HG03378 (cell line): Measurements from ENCODE around the gene CBLN4.

Source experiments
- ATAC-seq: cut with Tn5 transposase; IDR thresholded peaks from one replicate; pipeline ENCODE4 v1.9.1; 2021; ENCODE audit warnings: mild to moderate bottlenecking, moderate library complexity; ENCODE audit not compliant: unreplicated experiment

CBLN4 gene

GRCh38 chr20:55947701-55948100 is 57.6 kb downstream of the CBLN4 start:
- ATAC-seq, result no peak
